ENCODE measurements around the gene PRRG2. TPM values are rescaled to one million over a fixed set of nuclear protein-coding genes. Genes with fewer than 3 reads are reported as not detected.

PRRG2 gene
- total and polyA plus RNA-seq, 9 of the 15 experiments (the other 6 are each of a cell fraction or from before 2014, with no cell fraction given): 0.06 to 1.1 (median 0.33) TPM

GRCh38 chr19:49631610-49632192 is 50.6 kb downstream of the PRRG2 start:
- H3K27ac ChIP-seq (ENCODE audit: extremely low read depth, low read depth, low read length): no peak overlapping the region
- H3K9me3 ChIP-seq (replicated peaks; ENCODE audit: control insufficient read depth, insufficient read depth, low read depth, low read length): no peaks in the 10 kb centered on the region
- ChIA-PET POLR2A (interaction anchor here (1.0 to 1.3 kb wide), 2 partner anchors 9 to 11 kb away, joined by 3 to 5 read pairs; partner anchors contain the start of gene RRAS), CTCF (ENCODE audit: low intra/inter-chr PET ratio) (no interaction called here)
- 72% methylated on average over 19 of the region's 19 CpGs for WGBS (ENCODE audit: insufficient coverage, low coverage, missing lambda C conversion rate)
- peak; percentile 61 for FAIRE-seq
- H3K4me2 ChIP-seq (ENCODE audit: insufficient read depth, low read length): no peak overlapping the region; the same call in 1 of the 2 replicates
- no peaks in the 10 kb centered on the region for H3K27me3 ChIP-seq (ENCODE audit: control insufficient read depth in 2 of 2, insufficient read depth in 2 of 2, low read length in 2 of 2)
- no peak for ATAC-seq
- peaks cover 6% of the 10 kb centered on the region; the same call in 1 of the 3 replicates for H3K36me3 ChIP-seq (ENCODE audit: control insufficient read depth, insufficient read depth, low read length)
- H3K4me1 ChIP-seq (replicated peaks in 1 of 2; ENCODE audit: control insufficient read depth in 2 of 2, insufficient read depth in 2 of 2, low read length in 2 of 2): peaks cover 6 to 19% of the 10 kb centered on the region in 2 experiments; a peak in 3 of 5 replicates
- TF ChIP-seq ADNP (tag; IDR thresholded peaks at IDR 0.05): 0 out of 2 replicates have a peak, but pooled peaks have one; percentile 20
- TF ChIP-seq KDM1A (IDR thresholded peaks at IDR 0.05): 0 out of 4 replicates have a peak, but pooled peaks of 1 of the 2 experiments have one; percentile 21
- TF ChIP-seq RBM25 (IDR thresholded peaks at IDR 0.05; ENCODE audit: low read depth, low read length, severe bottlenecking): peak; percentile 38
- TF ChIP-seq ZNF133 (CRISPR knock-in tag; IDR thresholded peaks at IDR 0.05): no peak
- no peak for TF ChIP-seq HDAC1 (IDR thresholded peaks at IDR 0.05)
- TF ChIP-seq BCOR (IDR thresholded peaks at IDR 0.05): peak; percentile 43; the same call in 1 of the 2 replicates
- H2AFZ ChIP-seq (ENCODE audit: low read depth, low read length): no peak overlapping the region
- peak in 1 of 4 experiments; percentile 49 for DNase-seq (ENCODE audit: extremely low read depth in 1 of 4, low spot score in 3 of 4)
- in situ Hi-C loops (cut with MboI) (no loop called here), intact Hi-C loops (cut with micrococcal nuclease) (no loop called here)
- H3K4me3 ChIP-seq: no peak overlapping the region
- H3K9ac ChIP-seq (ENCODE audit: insufficient read depth in 1 of 2, low read depth in 2 of 2, low read length in 2 of 2): peak overlapping the region in 1 of 2 experiments; percentile 48; a peak in 1 of 4 replicates
- H3K9me1 ChIP-seq (ENCODE audit: control insufficient read depth, insufficient read depth, low read length): no peaks in the 10 kb centered on the region
- no peaks in the 10 kb centered on the region for H3K79me2 ChIP-seq (ENCODE audit: control insufficient read depth, insufficient read depth, low read length)
- BruUV-seq (replicated peaks): no TSS peak
- no peaks in the 10 kb centered on the region for H4K20me1 ChIP-seq (replicated peaks; ENCODE audit: control insufficient read depth, insufficient read depth, low read length)
